Umbilical cord (tissue), 2 donors: ENCODE data around the gene RALGPS2. TPM values are rescaled to one million over a fixed set of nuclear protein-coding genes. Genes with fewer than 3 reads are reported as not detected.
"Not testable (repeated sequence)": the region's sequence is repeated elsewhere in the genome, so short reads cannot be mapped to it uniquely, and the experiment has no call there.

Experiments
- DNase-seq: peaks from one replicate; pipeline ENCODE4 v3.0.0-alpha.2; 2015; ENCODE audit warnings: low spot score
- total RNA-seq: library from RNA; depleted of rRNA; stranded (reverse); fragments of >200 nt; gene quantifications from one replicate; pipeline ENCODE4 v1.2.3, GENCODE V29; 2014; ENCODE audit warnings: low replicate concordance; ENCODE audit not compliant: insufficient read depth

Gene RALGPS2
- total RNA-seq, 1 donor from 2014 or later, result 41.2 TPM

DNA sequence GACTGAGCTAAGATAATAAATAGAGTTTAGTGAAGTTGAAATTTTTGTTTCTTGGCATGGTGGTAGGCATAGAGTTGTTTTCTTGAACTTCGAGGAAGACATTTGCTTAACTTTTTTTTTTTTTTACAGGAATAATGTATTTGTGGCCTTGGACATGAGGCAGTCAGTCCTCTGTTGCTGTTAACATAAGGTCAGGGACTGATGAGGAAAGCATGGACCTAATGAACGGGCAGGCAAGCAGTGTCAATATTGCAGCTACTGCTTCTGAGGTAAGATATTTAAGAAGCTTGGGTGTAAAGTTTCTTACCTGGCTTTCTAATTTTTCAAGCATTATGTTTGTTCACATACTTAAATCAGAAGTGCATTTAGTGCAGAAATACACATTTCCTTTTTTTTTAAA, 51.5 kb downstream of the RALGPS2 start:
- DNase-seq, result no peak

DNA sequence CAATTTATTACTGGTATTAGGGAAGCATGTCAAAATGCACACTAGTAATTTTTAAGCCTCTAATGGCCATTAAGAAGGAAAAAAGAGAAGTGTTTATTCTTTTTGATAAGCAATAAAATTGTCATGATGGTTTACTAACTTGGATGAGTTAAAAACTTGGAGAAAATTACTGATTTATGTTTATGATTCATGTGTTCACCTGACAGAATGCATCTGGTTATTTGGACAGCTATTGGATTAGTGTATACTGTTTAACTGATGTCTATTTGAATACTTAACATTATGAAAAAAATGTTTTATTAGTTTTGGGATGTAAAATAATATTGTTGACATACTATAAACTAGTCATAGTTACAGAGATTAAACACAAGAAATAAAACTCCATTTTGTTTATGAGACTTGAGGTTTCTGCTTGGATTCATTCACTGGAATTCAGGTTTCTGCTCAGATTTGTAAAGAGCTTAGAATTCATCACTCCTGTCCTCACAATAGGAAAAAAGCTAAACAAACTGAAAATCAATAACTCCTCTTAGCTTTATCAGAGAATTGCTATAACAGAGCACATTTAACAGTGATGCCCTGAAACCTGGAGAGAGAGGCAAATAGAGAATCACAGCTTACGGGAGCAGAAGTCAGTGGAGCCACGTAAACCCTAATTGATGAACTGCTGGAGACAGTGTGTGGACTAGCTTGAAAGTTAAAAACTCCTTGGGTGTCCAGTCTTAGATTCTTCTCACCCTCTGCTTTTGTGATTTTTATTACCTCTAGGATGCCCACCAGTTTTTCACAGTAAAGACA, 56.7 kb downstream of the RALGPS2 start:
- no peak for DNase-seq

DNA sequence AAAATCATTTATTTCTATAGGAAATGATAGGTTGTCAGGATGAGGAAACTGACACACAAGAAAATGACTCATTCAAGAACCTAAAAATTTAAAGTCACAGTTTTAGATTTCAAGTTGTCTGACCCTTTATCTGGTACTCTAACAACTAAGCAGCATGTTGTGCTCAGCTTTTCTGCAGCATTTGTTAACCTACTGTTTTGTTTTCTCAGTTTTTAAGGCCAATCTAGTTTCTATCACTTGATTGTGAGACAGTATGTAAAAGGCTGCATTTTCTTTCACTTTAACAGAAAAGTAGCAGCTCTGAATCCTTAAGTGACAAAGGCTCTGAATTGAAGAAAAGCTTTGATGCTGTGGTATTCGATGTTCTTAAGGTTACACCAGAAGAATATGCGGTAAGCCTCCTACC, 59.1 kb downstream of the RALGPS2 start:
- no peak for DNase-seq

DNA sequence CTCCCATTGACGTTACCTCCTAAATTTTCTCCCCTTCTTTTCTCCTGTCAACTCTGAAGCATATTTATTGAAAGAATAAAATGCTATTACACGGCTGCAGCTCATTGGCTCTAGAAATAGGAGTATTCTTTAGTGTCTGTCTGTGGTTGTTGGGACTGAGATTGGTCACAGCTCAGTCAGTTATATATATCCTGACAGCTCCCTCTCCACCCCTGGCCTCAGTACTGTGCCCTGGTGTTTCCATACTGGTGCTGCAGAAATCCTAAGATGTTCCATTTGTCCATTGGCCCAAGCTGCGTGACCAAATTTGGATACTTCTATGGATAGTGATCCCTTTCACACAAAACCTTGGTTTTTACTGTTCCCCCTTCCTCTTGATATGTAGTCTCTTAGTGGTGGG, 67.3 kb downstream of the RALGPS2 start:
- no peak for DNase-seq

DNA sequence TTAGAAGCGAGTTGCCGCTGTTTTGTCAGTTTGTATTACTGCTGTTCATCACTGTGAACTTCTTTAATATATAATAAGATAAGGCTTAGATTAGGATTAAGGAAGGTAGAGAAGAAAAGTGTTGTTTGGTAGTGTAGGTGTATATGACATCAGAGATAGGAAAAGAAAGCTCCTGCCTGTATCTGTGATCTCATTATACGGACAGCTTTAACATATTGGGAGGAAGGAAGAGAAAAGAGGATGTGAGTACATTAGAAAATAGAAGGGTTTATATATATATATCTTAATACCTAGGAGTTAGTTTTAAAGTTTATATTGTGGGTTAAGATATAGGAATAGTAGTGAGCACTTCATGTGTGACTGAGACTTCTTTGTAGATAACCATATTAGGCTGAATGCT, 71.0 kb downstream of the RALGPS2 start:
- no peak for DNase-seq

DNA sequence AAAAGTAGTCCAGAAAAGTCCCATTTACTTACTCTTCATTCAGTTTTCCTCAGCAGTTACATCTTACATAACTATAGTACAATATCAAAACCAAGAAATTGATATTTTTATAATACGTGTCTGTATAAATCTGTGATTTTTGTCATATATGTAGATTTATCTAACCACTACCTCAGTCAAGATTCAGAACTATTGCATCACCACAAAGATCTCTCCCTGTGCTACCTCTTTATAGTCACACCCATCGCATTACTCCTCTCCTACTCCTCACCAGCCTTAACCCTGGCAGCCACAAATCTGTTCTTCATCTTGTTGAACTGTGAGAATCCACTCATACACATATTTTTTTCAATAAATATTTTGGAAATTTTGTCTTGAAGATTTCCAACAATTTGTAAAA, 72.5 kb downstream of the RALGPS2 start:
- no peak for DNase-seq

DNA sequence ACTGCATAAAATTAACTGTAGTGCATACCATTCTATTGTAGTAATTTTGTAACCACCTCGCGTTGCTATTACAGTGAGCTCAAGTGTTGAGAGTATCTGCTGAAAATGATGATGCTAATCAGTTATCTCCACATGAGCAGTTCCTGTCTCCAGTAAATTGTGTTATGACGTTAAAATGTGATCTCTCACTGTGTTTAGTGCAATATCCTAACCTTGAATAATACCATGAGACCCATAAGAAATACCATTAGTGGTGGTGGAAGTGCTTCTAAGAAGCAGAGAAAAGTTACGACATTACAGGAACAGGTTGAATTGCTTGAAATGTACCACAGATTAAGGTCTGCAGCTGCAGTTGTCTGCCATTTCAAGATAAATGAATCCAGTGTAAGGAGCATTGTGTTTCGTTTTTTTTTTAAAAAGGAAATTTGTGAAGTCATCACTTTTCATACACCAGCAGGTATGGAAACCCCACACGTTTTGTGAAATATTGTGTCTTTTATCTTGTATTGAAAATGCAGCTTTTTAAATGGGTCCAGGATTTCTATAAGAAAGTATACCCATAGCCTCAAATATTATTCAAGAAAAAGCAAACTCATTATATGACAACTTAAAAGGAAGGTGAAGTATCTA, 73.3 kb downstream of the RALGPS2 start:
- DNase-seq, result no peak

DNA sequence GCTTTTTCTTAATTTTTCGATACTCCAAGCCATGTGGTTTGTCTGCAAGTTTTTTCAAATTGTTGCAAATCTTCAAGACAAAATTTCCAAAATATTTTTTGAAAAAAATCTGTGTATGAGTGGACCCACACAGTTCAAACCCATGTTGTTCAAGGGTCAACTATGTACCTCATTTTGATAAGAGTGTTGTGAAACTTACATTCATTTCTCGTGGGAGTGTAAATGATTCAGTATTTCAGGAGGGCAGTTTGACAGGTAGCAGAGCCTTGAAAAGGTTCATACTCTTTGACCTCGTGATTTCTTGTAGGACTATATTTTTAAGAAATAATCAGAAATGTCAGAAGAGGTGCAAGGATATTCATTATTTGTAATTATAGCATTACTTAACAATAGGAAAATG, 77.8 kb downstream of the RALGPS2 start:
- no peak for DNase-seq

DNA sequence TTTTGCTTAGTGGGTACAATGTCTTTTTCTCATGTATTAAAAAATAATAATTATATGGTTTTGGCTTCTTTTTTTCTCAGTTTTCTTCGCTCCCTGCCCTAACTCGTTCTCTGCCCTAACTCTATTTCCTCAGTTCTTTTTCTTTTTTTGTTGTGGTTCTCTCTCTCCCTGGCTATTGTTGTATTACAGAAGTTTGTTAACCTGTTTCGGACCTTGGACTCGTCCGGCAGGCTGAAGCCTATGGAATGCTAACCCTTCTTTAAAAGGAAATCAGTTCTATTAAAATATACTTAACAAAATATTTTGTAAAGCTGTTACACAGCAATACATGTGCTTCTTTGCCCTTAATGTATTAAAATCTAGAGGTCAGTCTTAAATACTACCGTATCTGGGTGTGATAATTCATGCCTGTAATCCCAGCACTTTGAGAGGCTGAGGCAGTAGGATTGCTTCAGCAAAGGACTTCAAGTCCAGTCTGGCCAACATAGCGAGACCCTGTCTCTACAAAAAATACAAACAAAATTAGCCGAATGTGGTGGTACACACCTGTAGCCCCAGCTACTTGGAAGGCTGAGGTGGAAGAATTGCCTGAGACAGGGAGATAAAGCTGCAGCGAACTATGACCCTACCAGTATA, 81.7 kb downstream of the RALGPS2 start:
- no peak for DNase-seq

DNA sequence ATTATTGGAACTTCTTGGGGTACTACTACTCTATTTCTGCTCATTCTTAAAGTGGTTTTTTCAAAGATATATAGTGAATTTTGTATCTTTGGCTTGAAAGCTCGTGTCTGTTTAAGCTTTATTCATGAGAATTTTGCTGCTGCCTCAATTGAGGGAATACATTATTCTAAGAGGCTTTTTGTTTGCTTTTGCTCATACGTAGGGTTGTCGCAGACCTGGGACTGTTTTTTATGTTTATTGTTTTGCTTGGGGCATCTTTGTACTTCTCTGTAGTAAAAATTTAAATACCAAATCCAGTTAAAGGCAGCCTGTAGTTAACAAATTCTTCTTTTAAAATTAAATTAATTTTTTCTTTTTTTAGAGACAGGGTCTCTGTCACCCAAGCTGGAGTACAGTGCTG, 83.5 kb downstream of the RALGPS2 start:
- no peak for DNase-seq

DNA sequence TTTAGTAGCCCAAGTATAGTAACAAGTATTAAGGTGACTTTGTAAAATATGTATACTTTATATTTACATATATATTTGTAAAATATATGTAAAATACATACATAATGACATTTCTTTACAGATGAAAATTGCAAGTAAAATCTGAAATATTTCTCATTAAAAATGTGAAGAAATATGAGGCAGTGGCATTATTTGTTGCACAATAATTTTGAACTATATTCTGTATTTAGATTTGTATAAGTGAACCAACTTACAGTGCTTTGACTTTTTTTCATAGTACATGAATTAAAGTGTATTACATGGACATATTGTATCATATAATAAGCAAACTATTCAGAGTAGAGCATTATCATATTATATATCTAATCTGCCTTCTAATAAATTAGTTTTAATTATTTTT, 85.5 kb downstream of the RALGPS2 start:
- no peak for DNase-seq

DNA sequence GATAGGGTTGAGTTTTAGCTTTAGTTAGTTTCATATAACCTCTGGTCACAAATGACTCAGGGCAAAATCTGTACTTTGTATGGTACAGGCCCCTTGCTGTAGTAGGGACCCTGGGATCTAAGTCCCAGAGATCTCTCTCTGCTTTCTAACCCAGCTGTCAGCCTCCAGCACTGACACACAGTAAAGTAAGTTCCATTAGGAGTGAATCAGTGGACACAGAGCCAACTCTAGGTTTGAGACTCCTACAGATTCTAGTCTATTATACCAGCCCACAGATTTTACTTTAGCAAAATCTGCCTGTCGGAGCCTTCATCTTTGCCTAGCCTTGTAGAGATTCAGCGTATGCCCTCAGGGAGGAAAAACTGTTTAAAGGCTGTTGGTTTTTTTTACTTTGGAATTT, 93.4 kb downstream of the RALGPS2 start:
- peak; percentile 8 for DNase-seq

DNA sequence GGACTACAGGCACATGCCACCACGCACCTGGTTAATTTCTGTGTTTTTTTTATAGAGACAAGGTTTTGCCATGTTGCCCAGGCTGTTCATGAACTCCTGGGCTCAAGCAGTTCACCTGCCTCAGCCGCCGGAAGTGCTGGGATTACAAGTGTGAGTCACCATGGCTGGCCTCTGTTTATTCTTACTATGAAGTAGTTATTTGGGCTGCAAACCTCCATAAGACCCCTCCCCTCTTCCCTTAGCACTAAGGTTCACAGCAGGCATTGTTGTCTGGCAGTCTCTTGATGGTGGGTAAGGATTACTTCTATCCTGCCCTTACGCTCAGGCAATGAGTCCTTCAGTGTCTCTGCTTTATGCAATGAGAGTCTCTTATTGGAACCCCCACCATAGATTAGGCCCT, 94.1 kb downstream of the RALGPS2 start:
- DNase-seq, result no peak

DNA sequence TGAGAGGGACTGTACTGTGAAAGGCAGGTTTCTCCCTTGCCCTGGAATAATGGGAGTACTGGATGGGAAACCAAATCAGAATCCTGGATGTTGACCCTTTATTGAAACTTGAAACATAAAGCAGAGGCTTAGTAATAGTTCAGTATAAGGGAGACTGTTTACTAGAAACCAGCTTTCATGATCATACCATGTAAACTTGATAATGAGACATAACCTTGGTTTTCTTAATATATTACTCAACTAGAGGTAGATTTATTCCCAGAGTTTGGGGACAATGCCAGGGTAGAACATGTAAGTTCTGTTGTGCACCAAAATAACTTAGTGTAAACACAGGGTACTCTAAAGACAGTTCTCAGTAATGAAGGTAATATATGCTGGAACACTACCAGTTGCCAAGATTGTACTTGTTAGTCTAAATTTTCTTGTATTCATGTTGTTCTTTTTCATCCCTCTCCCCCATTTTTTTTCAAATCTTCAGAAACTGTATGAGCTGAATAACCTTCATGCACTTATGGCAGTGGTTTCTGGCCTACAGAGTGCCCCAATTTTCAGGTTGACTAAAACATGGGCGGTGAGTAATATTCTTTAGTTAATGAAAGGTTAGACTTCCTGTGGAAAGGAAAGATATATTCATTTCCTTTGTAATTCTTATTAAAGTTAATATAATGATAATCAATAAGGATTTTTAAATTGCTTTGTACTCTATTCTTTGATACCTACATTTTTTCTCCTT, 96.3 kb downstream of the RALGPS2 start:
- DNase-seq, result no peak

DNA sequence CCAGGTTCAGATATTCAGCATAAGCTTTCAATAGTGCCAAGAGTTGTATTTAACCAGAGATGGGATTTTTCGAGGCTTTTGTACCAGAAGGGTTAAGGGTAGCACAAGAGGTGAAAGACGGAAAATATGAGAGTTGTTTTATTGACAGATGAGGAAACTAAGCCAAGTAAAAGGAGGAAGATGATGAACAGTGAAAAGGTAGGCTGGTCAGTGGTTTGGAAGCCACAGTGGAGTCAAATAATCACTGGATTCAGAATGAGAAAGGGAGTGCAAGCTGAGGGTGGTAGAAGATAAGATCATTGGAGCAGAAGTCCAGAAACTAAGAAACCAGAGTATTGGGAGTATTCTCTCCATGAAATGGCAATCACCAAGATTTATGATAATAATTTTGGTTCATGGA, 100.1 kb downstream of the RALGPS2 start:
- no peak for DNase-seq

DNA sequence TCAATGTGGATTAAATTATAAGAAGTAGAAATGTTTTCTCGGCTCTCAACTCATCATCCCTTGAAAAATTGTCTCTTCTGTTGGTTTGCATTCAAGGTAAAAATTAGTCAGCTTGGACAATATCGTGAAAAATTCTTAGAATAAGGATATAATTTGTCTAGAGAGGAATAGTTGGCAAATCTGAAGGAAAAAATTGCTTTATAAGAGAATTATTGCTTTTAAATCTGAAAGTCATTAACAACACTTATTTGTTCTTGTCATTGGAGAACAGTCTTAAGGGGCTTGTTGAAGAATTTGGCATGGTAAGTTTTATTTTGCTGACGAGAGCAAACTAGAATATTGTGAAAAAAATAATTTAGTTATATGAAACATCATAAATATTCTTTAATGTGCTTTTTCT, 119.4 kb downstream of the RALGPS2 start:
- no peak for DNase-seq

DNA sequence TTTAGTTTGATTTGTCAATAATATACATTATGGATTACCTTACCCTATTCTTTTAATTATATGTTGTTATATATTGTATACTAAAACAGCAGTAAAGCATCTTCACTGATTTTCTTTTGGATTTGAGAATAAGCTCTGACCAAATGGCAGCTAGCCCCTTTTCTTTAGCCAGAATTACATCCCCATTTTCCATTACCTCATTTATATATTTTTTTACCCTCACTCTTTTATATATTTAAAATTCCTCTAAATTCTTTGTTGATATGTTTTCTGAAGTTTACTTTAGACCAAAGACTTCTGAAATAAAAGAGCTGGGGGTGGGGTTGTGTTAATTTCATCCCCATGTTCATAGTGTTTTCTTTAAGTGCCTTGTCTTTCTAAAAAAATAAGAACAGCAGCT, 121.3 kb downstream of the RALGPS2 start:
- DNase-seq, result no peak

DNA sequence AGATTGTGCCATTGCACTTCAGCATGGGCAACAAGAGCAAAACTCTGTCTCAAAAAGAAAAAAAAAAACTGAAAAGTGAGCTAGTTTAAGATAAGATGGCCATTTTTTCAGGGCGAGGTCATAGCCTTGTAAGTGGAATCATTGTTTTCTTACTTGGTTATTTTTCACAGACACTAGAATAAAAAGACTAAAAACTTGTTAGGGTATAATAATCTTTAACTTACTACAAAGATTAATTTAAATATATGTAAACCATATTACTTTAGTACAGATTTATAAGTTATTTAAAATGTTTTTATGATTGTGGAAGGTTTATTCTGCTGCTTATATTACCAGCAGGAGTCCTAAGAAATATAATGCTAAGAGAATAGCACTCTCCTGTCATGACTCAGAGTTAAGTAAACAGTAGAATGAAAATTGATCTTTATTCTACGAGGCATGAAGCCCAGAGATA, 122.4 kb downstream of the RALGPS2 start:
- no peak for DNase-seq

DNA sequence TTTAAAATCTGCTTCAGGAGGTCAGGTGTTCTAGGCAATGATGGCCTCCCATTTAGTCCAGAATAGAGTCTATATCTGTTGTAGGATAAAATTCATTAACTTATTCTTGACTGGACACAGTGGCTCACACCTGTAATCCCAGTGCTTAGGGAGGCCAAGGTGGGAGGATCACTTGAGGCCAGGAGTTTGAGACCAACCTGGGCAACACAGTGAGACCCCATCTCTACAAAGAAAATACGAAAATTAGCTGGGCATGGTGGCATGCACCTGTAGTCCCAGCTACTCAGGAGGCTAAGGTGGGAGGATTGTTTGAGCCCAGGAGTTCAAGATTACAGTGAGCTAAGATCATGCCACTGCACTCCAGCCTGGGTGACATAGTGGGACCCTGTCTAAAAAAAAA, 122.9 kb downstream of the RALGPS2 start:
- not testable (repeated sequence) for DNase-seq

DNA sequence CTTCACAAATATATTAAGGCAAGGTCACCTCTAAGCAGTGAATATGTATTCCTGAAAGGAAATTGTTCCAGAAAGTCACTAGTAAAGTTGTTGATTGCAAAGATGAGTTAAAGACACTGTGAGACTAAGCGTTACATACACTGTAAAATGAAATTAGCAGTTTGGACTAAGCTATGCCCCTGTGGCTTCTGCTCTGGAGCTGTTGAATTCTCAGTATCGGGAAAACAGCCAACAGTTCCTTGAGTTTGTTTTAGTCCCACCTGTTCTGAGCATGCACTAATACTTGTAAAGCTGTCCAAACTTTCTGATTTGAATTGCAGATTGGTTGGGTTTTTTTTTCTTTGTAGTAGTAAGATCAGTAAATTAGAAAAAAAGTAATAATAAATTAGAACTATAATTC, 124.9 kb downstream of the RALGPS2 start:
- DNase-seq, result no peak

DNA sequence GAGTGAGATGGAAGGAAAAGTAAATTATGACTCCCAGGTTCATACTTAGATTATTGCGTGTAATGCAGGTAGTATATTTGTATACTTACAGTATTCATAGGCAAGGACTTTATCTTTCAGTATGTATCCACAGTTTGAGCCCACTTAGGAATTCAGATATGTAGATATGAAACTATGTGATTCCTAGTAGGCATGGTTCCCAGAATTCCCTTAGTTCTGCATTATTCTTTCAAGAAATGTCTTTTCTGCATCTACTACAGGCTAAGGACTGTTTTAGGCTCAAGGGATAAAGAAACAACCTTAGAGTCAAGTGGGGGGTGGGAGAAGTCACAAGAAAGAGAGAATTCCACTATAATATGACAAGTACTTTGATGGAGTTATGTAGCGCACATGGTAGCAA, 132.1 kb downstream of the RALGPS2 start:
- no peak for DNase-seq

DNA sequence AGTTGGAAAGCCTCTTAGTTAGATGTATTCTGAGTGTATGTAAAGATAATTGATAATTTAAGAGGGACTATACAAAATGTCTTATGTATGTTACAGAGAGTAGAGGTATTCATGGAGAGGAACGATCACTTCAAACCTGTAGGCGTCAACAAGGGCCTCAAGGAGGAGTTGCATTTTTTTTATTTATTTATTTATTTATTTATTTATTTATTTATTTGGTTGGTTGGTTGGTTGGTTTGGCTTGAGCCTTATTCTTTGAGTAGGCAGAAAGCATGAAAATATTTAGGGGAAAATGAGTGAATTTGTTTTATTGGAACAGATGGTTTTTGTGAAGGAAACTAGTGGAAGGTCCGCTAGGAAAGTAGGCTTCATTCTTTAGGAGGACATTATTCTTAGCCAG, 137.4 kb downstream of the RALGPS2 start:
- DNase-seq, result no peak
